ENCODE data around the gene HIBADH. TPM values are rescaled to one million over a fixed set of nuclear protein-coding genes. Genes with fewer than 3 reads are reported as not detected.
"Not testable (repeated sequence)": the region's sequence is repeated elsewhere in the genome, so short reads cannot be mapped to it uniquely, and the experiment has no call there.

HIBADH gene
- total RNA-seq, 1 donor from 2014 or later, result 39.1 TPM

GRCh38 chr7:27685209-27685608, 22.5 kb upstream of the HIBADH start:
- H3K36me3 ChIP-seq (ENCODE audit: control insufficient read depth in 3 of 3, insufficient read depth in 3 of 3, low read length in 3 of 3), result no peaks in the 10 kb centered on the region
- H3K4me1 ChIP-seq (ENCODE audit: control insufficient read depth in 3 of 3, insufficient read depth in 3 of 3, low read length in 3 of 3), result peaks cover 0 to 4% (median 0%) of the 10 kb centered on the region in 3 donors
- no peaks in the 10 kb centered on the region for H3K9me3 ChIP-seq (ENCODE audit: control insufficient read depth in 3 of 3, low read length in 3 of 3)
- no peak overlapping the region for H3K27ac ChIP-seq (ENCODE audit: low read depth, low read length)
- no peak overlapping the region for H3K4me3 ChIP-seq (ENCODE audit: low read length in 3 of 3)
- H3K9ac ChIP-seq (ENCODE audit: low read depth in 1 of 3, low read length in 3 of 3), result no peak overlapping the region
- no peaks in the 10 kb centered on the region for H3K27me3 ChIP-seq (ENCODE audit: control insufficient read depth in 3 of 3, insufficient read depth in 3 of 3, low read length in 3 of 3)

- Histone ChIP-seq H3K36me3 (ENCODE audit: control insufficient read depth in 3 of 3, insufficient read depth in 3 of 3, low read length in 3 of 3) (no peaks in the 10 kb centered on the region), H3K4me3 (ENCODE audit: low read length in 3 of 3) (no peak overlapping the region), H3K9ac (ENCODE audit: low read depth in 1 of 3, low read length in 3 of 3) (no peak overlapping the region), H3K27me3 (ENCODE audit: control insufficient read depth in 3 of 3, insufficient read depth in 3 of 3, low read length in 3 of 3) (no peaks in the 10 kb centered on the region), H3K9me3 (ENCODE audit: control insufficient read depth in 3 of 3, low read length in 3 of 3) (no peaks in the 10 kb centered on the region), H3K27ac (ENCODE audit: low read depth, low read length) (no peak overlapping the region), H3K4me1 (ENCODE audit: control insufficient read depth in 3 of 3, insufficient read depth in 3 of 3, low read length in 3 of 3) (peaks cover 0 to 4% (median 0%) of the 10 kb centered on the region in 3 donors)
These were observed 21.8 kb upstream of the HIBADH start for GRCh38 chr7:27684491-27684890.

GRCh38 chr7:27680610-27681009, 17.9 kb upstream of the HIBADH start:
- Histone ChIP-seq H3K4me1 (ENCODE audit: control insufficient read depth in 3 of 3, insufficient read depth in 3 of 3, low read length in 3 of 3) (peaks cover 3 to 9% (median 3%) of the 10 kb centered on the region in 3 donors), H3K27ac (ENCODE audit: low read depth, low read length) (no peak overlapping the region), H3K36me3 (ENCODE audit: control insufficient read depth in 3 of 3, insufficient read depth in 3 of 3, low read length in 3 of 3) (no peaks in the 10 kb centered on the region), H3K4me3 (ENCODE audit: low read length in 3 of 3) (no peak overlapping the region), H3K9me3 (ENCODE audit: control insufficient read depth in 3 of 3, low read length in 3 of 3) (no peaks in the 10 kb centered on the region), H3K9ac (ENCODE audit: low read depth in 1 of 3, low read length in 3 of 3) (no peak overlapping the region), H3K27me3 (ENCODE audit: control insufficient read depth in 3 of 3, insufficient read depth in 3 of 3, low read length in 3 of 3) (no peaks in the 10 kb centered on the region)

GRCh38 chr7:27678617-27679260, 16.1 kb upstream of the HIBADH start:
- H3K36me3 ChIP-seq (ENCODE audit: control insufficient read depth in 3 of 3, insufficient read depth in 3 of 3, low read length in 3 of 3), result no peaks in the 10 kb centered on the region
- H3K4me1 ChIP-seq (ENCODE audit: control insufficient read depth in 3 of 3, insufficient read depth in 3 of 3, low read length in 3 of 3), result peaks cover 3 to 9% (median 3%) of the 10 kb centered on the region in 3 donors
- H3K9me3 ChIP-seq (ENCODE audit: control insufficient read depth in 3 of 3, low read length in 3 of 3), result no peaks in the 10 kb centered on the region
- no peak overlapping the region for H3K4me3 ChIP-seq (ENCODE audit: low read length in 3 of 3)
- no peak overlapping the region for H3K9ac ChIP-seq (ENCODE audit: low read depth in 1 of 3, low read length in 3 of 3)
- peak overlapping the region; percentile 38 for H3K27ac ChIP-seq (ENCODE audit: low read depth, low read length)
- no peaks in the 10 kb centered on the region for H3K27me3 ChIP-seq (ENCODE audit: control insufficient read depth in 3 of 3, insufficient read depth in 3 of 3, low read length in 3 of 3)

- Histone ChIP-seq H3K9ac (ENCODE audit: low read depth in 1 of 3, low read length in 3 of 3) (no peak overlapping the region), H3K27me3 (ENCODE audit: control insufficient read depth in 3 of 3, insufficient read depth in 3 of 3, low read length in 3 of 3) (no peaks in the 10 kb centered on the region), H3K9me3 (ENCODE audit: control insufficient read depth in 3 of 3, low read length in 3 of 3) (no peaks in the 10 kb centered on the region), H3K27ac (ENCODE audit: low read depth, low read length) (peak overlapping the region; percentile 38), H3K4me1 (ENCODE audit: control insufficient read depth in 3 of 3, insufficient read depth in 3 of 3, low read length in 3 of 3) (peaks cover 3 to 9% (median 3%) of the 10 kb centered on the region in 3 donors), H3K4me3 (ENCODE audit: low read length in 3 of 3) (no peak overlapping the region), H3K36me3 (ENCODE audit: control insufficient read depth in 3 of 3, insufficient read depth in 3 of 3, low read length in 3 of 3) (no peaks in the 10 kb centered on the region)
These were observed 15.4 kb upstream of the HIBADH start for GRCh38 chr7:27677912-27678612.

- not testable (repeated sequence) for H3K27ac ChIP-seq (ENCODE audit: low read depth, low read length); H3K9ac ChIP-seq (ENCODE audit: low read depth in 1 of 3, low read length in 3 of 3); H3K36me3 ChIP-seq (ENCODE audit: control insufficient read depth in 3 of 3, insufficient read depth in 3 of 3, low read length in 3 of 3); H3K4me3 ChIP-seq (ENCODE audit: low read length in 3 of 3); H3K27me3 ChIP-seq (ENCODE audit: control insufficient read depth in 3 of 3, insufficient read depth in 3 of 3, low read length in 3 of 3); H3K4me1 ChIP-seq (ENCODE audit: control insufficient read depth in 3 of 3, insufficient read depth in 3 of 3, low read length in 3 of 3); H3K9me3 ChIP-seq (ENCODE audit: control insufficient read depth in 3 of 3, low read length in 3 of 3)
These were observed 11.4 kb upstream of the HIBADH start for GRCh38 chr7:27674126-27674525.

GRCh38 chr7:27671675-27672074, 9.0 kb upstream of the HIBADH start:
- Histone ChIP-seq H3K36me3 (ENCODE audit: control insufficient read depth in 3 of 3, insufficient read depth in 3 of 3, low read length in 3 of 3) (no peaks in the 10 kb centered on the region), H3K4me3 (ENCODE audit: low read length in 3 of 3) (no peak overlapping the region), H3K27me3 (ENCODE audit: control insufficient read depth in 3 of 3, insufficient read depth in 3 of 3, low read length in 3 of 3) (no peaks in the 10 kb centered on the region), H3K4me1 (ENCODE audit: control insufficient read depth in 3 of 3, insufficient read depth in 3 of 3, low read length in 3 of 3) (no peaks in the 10 kb centered on the region), H3K27ac (ENCODE audit: low read depth, low read length) (no peak overlapping the region), H3K9me3 (ENCODE audit: control insufficient read depth in 3 of 3, low read length in 3 of 3) (no peaks in the 10 kb centered on the region), H3K9ac (ENCODE audit: low read depth in 1 of 3, low read length in 3 of 3) (no peak overlapping the region)

GRCh38 chr7:27670676-27671075, 8.0 kb upstream of the HIBADH start:
- H3K27ac ChIP-seq (ENCODE audit: low read depth, low read length), result no peak overlapping the region
- H3K4me3 ChIP-seq (ENCODE audit: low read length in 3 of 3), result no peak overlapping the region
- H3K36me3 ChIP-seq (ENCODE audit: control insufficient read depth in 3 of 3, insufficient read depth in 3 of 3, low read length in 3 of 3), result no peaks in the 10 kb centered on the region
- no peak overlapping the region for H3K9ac ChIP-seq (ENCODE audit: low read depth in 1 of 3, low read length in 3 of 3)
- H3K9me3 ChIP-seq (ENCODE audit: control insufficient read depth in 3 of 3, low read length in 3 of 3), result no peaks in the 10 kb centered on the region
- no peaks in the 10 kb centered on the region for H3K27me3 ChIP-seq (ENCODE audit: control insufficient read depth in 3 of 3, insufficient read depth in 3 of 3, low read length in 3 of 3)
- H3K4me1 ChIP-seq (ENCODE audit: control insufficient read depth in 3 of 3, insufficient read depth in 3 of 3, low read length in 3 of 3), result no peaks in the 10 kb centered on the region

- no peaks in the 10 kb centered on the region for H3K36me3 ChIP-seq (ENCODE audit: control insufficient read depth in 3 of 3, insufficient read depth in 3 of 3, low read length in 3 of 3)
- no peaks in the 10 kb centered on the region for H3K4me1 ChIP-seq (ENCODE audit: control insufficient read depth in 3 of 3, insufficient read depth in 3 of 3, low read length in 3 of 3)
- H3K9ac ChIP-seq (ENCODE audit: low read depth in 1 of 3, low read length in 3 of 3), result no peak overlapping the region
- H3K4me3 ChIP-seq (ENCODE audit: low read length in 3 of 3), result no peak overlapping the region
- no peaks in the 10 kb centered on the region for H3K9me3 ChIP-seq (ENCODE audit: control insufficient read depth in 3 of 3, low read length in 3 of 3)
- H3K27me3 ChIP-seq (ENCODE audit: control insufficient read depth in 3 of 3, insufficient read depth in 3 of 3, low read length in 3 of 3), result no peaks in the 10 kb centered on the region
- no peak overlapping the region for H3K27ac ChIP-seq (ENCODE audit: low read depth, low read length)
These were observed 7.5 kb upstream of the HIBADH start for GRCh38 chr7:27670177-27670576.

GRCh38 chr7:27665531-27665930, 2.8 kb upstream of the HIBADH start:
- no peaks in the 10 kb centered on the region for H3K36me3 ChIP-seq (ENCODE audit: control insufficient read depth in 3 of 3, insufficient read depth in 3 of 3, low read length in 3 of 3)
- H3K27ac ChIP-seq (ENCODE audit: low read depth, low read length), result no peak overlapping the region
- no peaks in the 10 kb centered on the region for H3K9me3 ChIP-seq (ENCODE audit: control insufficient read depth in 3 of 3, low read length in 3 of 3)
- no peak overlapping the region for H3K4me3 ChIP-seq (ENCODE audit: low read length in 3 of 3)
- no peak overlapping the region for H3K9ac ChIP-seq (ENCODE audit: low read depth in 1 of 3, low read length in 3 of 3)
- peaks cover 4 to 8% (median 6%) of the 10 kb centered on the region in 3 donors for H3K4me1 ChIP-seq (ENCODE audit: control insufficient read depth in 3 of 3, insufficient read depth in 3 of 3, low read length in 3 of 3)
- H3K27me3 ChIP-seq (ENCODE audit: control insufficient read depth in 3 of 3, insufficient read depth in 3 of 3, low read length in 3 of 3), result no peaks in the 10 kb centered on the region

Measured in skeletal muscle tissue (tissue), 4 donors.